ENCODE data around the gene FSIP1. TPM values are rescaled to one million over a fixed set of nuclear protein-coding genes. Genes with fewer than 3 reads are reported as not detected.

The FSIP1 gene
- total and polyA plus RNA-seq, 9 of the 15 experiments (the other 6 are each of a cell fraction or from before 2014, with no cell fraction given): 0.07 to 0.51 (median 0.29) TPM

- TF ChIP-seq CREB3 (tag; conservative IDR thresholded peaks at IDR 0.05; ENCODE audit: low read depth): no peak
- no peak for TF ChIP-seq ZNF407 (IDR thresholded peaks at IDR 0.05; ENCODE audit: low read depth)
- no peak for TF ChIP-seq ZNF197 (CRISPR knock-in tag; IDR thresholded peaks at IDR 0.05; ENCODE audit: low read depth)
Measured at GRCh38 chr15:39581242-39581792, 201.3 kb downstream of the FSIP1 start (continued).

Measured in K562 (cell line).